Glutamatergic neuron (in vitro differentiated cells): ENCODE results near the gene CYLD. TPM values are rescaled to one million over a fixed set of nuclear protein-coding genes. Genes with fewer than 3 reads are reported as not detected.

Experiments
- DNase-seq: peaks from one replicate; pipeline ENCODE4 v3.0.0; 2022
- H3K27ac Mint-ChIP-seq: one replicate; pipeline ENCODE4 v1.8.0; 2020; ENCODE audit warnings: mild to moderate bottlenecking, mixed read lengths, inconsistent platforms; ENCODE audit not compliant: unreplicated experiment
- H3K27me3 Mint-ChIP-seq: one replicate; pipeline ENCODE4 v1.8.0; 2020; ENCODE audit warnings: mild to moderate bottlenecking, moderate library complexity, mixed read lengths, inconsistent platforms; ENCODE audit not compliant: unreplicated experiment
- H3K36me3 Mint-ChIP-seq: one replicate; pipeline ENCODE4 v1.8.0; 2020; ENCODE audit warnings: mild to moderate bottlenecking, mixed read lengths, inconsistent platforms; ENCODE audit not compliant: unreplicated experiment
- H3K4me1 Mint-ChIP-seq: one replicate; pipeline ENCODE4 v1.8.0; 2020; ENCODE audit warnings: mild to moderate bottlenecking, low read depth, mixed read lengths, inconsistent platforms; ENCODE audit not compliant: unreplicated experiment
- H3K4me3 Mint-ChIP-seq: one replicate; pipeline ENCODE4 v1.8.0; 2020; ENCODE audit warnings: mild to moderate bottlenecking, mixed read lengths, inconsistent platforms; ENCODE audit not compliant: unreplicated experiment
- H3K9me3 Mint-ChIP-seq: one replicate; pipeline ENCODE4 v1.8.0; 2020; ENCODE audit warnings: mild to moderate bottlenecking, moderate library complexity, mixed read lengths, inconsistent platforms; ENCODE audit not compliant: unreplicated experiment
- total RNA-seq: library from RNA; stranded (reverse); fragmentation: NEBNext Ultra II Directional; extraction: Animal tissue kit (Norgen Biotek cat#: 25700); gene quantifications from one replicate; pipeline ENCODE4 v1.2.1, GENCODE V29; 2021; ENCODE audit not compliant: unreplicated experiment
- TF ChIP-seq, protein P1 (sequence below): fragments of 200-600 bp; sonication (generic); IDR thresholded peaks from one replicate; pipeline ENCODE4 v1.5.0; 2021; ENCODE audit not compliant: partially characterized antibody, unreplicated experiment

The CYLD gene
- total RNA-seq, 1 donor from 2014 or later = 39.5 TPM

- peaks cover 3% of the 10 kb centered on the region for H3K36me3 Mint-ChIP-seq
- H3K9me3 Mint-ChIP-seq = peaks cover under 1% of the 10 kb centered on the region
- H3K27ac Mint-ChIP-seq = no peak overlapping the region
- DNase-seq = no peak
- H3K4me1 Mint-ChIP-seq = no peaks in the 10 kb centered on the region
- no peak overlapping the region for H3K4me3 Mint-ChIP-seq
- H3K27me3 Mint-ChIP-seq = peaks cover under 1% of the 10 kb centered on the region
- TF ChIP-seq, protein P1, sequence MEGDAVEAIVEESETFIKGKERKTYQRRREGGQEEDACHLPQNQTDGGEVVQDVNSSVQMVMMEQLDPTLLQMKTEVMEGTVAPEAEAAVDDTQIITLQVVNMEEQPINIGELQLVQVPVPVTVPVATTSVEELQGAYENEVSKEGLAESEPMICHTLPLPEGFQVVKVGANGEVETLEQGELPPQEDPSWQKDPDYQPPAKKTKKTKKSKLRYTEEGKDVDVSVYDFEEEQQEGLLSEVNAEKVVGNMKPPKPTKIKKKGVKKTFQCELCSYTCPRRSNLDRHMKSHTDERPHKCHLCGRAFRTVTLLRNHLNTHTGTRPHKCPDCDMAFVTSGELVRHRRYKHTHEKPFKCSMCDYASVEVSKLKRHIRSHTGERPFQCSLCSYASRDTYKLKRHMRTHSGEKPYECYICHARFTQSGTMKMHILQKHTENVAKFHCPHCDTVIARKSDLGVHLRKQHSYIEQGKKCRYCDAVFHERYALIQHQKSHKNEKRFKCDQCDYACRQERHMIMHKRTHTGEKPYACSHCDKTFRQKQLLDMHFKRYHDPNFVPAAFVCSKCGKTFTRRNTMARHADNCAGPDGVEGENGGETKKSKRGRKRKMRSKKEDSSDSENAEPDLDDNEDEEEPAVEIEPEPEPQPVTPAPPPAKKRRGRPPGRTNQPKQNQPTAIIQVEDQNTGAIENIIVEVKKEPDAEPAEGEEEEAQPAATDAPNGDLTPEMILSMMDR = no peak
These were observed 24.4 kb upstream of the CYLD start for GRCh38 chr16:50717494-50717893.

GRCh38 chr16:50718061-50718760 is 23.7 kb upstream of the CYLD start:
- no peak overlapping the region for H3K4me3 Mint-ChIP-seq

GRCh38 chr16:50718761-50719400 is 23.0 kb upstream of the CYLD start:
- DNase-seq = no peak
- H3K4me3 Mint-ChIP-seq = no peak overlapping the region
- no peak overlapping the region for H3K27ac Mint-ChIP-seq
- peaks cover 3% of the 10 kb centered on the region for H3K27me3 Mint-ChIP-seq
- no peaks in the 10 kb centered on the region for H3K9me3 Mint-ChIP-seq
- TF ChIP-seq, protein P1 = no peak
- no peaks in the 10 kb centered on the region for H3K4me1 Mint-ChIP-seq
- H3K36me3 Mint-ChIP-seq = peaks cover 3% of the 10 kb centered on the region

More at GRCh38 chr16:50718061-50718760, 23.7 kb upstream of the CYLD start:
- Mint-ChIP-seq H3K4me1 (no peaks in the 10 kb centered on the region), H3K27me3 (peaks cover 2% of the 10 kb centered on the region), H3K27ac (no peak overlapping the region), H3K36me3 (peaks cover 3% of the 10 kb centered on the region), H3K9me3 (no peaks in the 10 kb centered on the region)
- TF ChIP-seq, protein P1 = no peak
- DNase-seq = no peak

GRCh38 chr16:50719401-50720337 is 22.2 kb upstream of the CYLD start:
- Mint-ChIP-seq H3K36me3 (peaks cover 8% of the 10 kb centered on the region), H3K27me3 (peaks cover 3% of the 10 kb centered on the region), H3K9me3 (no peaks in the 10 kb centered on the region), H3K4me3 (no peak overlapping the region), H3K27ac (no peak overlapping the region), H3K4me1 (no peaks in the 10 kb centered on the region)
- DNase-seq = no peak
- TF ChIP-seq, protein P1 = no peak
